NCI-H2029 treated with DMSO at 0.1 percent for 48 hours (cell line): ENCODE measurements around the gene CFAP74.
A peak's percentile ranks its signal among the peaks of the same experiment; 100 is the strongest.

Experiments
- DNase-seq: peaks from one replicate; lab custom pipeline; 2025; lab: John Stamatoyannopoulos, UW

CFAP74 gene

DNA sequence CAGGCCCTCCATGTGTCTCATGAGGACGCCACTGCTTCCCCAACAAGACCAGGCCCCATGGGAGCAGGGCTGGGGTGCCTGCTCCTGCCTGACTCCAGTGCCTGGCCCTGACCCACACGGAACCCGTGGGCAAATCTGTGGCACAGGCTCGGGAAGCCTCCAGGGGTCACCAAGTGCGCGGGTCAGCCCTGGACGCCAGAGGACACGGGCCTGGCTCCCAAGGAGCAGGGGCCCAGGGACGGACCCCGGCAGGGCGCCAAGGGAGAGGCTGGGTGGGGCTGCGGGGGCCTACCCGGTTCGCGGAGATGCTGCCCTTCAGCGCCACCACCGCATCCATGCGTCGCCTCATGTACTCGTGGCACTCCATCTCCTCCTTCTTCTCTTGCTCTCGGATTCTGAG, 31.9 kb downstream of the CFAP74 start:
- DNase-seq, result no peak

DNA sequence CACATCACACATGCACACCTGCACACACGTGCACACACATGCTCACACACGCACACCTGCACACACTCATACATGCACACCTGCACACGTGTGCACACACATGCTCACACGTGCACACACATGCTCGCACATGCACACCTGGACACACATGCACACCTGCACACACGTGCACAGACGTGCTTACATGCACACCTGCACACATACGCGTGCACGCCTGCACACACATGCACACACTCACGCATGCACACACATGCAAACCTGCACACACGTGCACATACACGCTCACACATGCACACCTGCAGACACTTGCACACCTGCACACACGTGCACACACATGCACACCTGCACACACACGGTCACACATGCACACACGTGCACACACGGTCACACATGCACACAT, 32.6 kb downstream of the CFAP74 start:
- no peak for DNase-seq

DNA sequence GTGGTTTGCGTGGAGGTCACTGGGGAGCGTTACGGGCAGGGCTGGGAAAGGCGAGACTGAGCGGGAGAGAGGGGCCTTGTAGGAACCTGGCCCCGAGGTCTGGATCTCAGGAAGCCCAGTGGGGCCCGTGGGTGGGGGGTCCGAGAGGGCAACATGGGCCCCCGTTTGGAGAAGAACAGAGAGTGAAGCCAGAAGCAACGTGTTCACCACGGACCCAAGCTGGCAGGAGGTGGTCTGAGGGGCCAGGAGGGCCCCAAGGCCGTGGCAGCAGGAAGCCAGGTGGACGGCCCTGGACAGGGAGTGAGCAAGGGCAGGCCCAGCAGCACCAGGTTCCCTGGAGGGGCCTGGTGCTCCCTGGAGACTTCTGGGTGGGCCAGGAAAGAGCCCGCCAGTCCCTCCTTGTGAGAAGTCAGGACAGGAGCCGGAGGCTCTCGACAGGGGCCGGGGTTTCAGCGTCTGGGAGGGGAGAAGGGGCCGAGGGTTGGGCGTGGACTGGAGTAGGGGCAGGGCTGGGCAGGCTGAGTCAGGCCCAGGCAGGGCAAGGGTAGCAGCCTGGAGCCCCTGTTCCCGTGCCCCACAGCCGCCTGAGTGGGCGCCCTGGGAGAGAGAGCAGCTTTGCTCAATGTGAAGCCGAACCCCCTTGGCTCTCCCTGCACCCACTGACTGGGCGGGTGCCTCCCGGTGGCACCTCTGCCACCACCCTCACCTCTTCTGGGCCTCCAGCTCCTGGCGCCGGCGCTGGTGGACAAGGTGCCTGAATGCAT, 33.5 kb downstream of the CFAP74 start:
- no peak for DNase-seq

DNA sequence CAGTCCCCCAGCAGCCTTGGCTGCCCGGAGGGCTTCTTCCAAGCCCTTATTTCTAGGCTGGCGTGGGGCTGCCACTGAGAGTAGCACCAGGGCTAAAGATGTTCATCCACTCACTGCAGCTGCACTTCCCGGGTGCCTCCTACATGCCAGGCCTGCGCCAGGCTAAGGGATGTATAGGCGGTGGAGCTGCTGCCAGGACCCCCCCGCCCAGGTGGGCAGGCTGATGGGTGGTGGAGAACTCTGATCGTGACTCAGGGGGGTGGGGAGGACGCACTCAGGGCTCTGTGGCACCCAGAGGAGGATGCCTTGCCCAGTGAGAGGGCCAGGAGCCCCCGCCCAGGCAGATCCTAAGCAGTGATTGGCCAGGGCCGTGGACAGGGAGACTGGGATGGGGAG, 34.1 kb downstream of the CFAP74 start:
- no peak for DNase-seq

DNA sequence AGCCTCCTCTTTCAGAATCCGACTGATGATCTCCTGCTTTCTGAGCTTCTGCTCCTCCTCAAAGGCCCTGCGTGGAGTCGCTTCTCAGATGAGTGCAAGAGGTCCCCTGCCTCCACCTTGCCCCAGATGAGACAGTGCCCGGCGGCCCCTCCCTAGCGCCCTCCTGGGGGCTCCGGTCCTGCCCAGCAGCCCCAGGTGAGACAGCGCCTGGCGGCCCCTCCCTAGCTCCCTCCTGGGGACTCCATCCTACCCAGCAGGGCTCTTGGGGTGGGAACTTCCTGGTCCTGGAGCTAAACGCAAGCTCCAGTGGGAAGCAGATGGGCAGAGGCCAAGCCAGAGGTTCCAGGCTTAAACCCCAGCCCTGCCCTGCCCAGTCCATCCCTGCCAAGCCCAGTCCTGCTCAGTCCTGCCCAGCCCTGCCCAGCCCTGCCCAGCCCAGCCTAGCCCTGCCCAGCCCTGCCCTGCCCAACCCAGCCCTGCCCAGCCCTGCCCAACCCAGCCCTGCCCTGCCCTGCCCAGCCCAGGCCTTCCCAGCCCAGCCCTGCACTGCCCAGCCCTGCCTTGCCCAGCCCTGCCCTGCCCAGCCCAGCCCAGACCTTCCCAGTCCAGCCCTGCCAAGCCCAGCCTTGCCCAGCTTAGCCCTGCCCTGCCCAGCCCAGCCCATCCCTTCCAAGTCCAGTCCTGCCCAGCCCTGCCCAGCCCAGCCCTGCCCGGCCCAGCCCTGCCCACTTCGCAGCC, 34.6 kb downstream of the CFAP74 start:
- DNase-seq, result no peak

DNA sequence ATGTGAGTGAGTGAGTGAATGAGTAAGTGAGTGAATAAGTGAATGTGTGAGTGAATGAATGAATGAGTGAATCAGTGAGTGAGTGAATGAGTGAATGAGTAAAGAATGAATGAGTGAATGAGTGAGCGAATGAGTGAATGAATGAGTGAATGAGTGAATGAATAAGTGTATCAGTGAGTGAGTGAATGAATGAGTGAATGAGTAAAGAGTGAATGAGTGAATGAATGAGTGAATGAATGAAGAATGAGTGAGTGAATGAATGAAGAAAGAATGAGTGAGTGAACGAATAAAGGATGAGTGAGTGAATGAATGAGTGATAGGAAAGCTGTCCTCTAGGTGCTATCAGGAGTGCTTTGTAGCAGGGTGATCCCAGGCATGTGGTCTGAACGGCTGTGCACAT, 35.7 kb downstream of the CFAP74 start:
- DNase-seq, result no peak

DNA sequence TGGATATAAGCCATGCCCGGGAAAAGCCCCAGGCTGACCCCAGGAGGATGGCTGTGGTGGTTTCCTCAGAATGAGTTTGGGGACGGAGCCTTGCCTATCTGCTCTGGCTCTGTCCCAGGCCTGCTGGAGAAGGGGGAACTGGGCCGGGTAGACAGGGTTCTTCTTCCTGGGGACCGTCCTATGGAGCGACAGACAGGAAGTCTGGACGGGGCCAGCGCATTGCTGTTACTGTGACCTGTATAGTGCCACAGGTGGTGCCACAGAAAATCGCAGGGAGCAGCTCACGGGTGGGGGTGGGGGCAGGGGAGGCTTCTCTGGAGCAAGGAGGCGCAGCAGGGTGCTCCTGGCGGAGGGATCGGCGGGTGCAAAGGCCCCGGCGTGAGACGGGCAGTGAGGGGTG, 36.4 kb downstream of the CFAP74 start:
- no peak for DNase-seq

DNA sequence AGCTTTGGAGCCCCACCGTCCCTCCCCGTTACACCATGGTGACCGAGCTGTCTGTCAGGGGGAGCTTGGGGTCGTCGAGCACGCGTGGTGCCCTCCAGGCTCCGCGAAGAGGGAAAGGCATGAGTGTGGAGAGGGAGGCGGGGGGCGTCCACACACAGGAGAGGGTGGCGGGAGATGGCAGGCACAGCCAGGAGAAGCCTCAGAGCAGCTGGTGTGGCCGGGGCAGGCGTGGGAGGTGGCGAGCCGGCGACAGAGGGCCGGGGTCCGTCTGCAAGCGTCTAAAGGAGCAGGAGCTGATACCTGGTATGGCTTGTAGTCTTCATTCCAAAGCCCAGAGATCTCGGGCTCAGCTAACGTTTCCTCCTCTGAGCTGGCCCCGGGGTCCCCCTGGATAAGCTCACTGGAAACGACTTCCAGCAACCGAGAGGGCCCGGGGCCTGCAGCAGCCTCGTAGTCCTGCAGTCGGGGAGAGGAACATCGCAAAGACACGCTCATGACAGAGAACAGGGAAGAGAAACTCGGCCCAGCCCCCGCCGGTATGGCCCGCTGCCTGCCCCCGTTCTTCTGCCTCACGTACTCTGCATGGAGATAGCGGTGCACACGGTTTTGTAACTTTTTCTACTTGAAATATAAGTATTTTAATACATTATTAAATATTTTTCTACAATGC, 37.4 kb downstream of the CFAP74 start:
- no peak for DNase-seq

DNA sequence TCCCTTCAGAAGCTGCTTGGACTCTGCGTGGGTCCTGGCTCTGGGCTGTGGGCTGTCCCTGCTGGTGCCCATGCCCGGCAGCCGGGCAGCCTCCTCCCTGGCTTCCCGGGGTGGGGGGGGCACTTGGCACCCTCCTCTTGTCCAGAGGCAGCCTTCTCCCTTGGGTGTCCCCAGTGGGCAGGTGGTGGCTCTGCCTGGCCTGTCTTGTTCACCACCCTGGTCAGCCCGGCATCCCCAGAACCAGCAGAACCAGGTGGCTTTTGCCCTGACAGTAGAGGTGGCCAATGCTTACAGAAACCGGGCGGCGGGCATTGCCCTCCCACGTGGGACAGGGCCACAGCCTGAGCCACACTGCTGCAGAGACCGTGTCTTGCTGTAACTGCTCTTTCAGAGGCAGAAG, 38.0 kb downstream of the CFAP74 start:
- no peak for DNase-seq

DNA sequence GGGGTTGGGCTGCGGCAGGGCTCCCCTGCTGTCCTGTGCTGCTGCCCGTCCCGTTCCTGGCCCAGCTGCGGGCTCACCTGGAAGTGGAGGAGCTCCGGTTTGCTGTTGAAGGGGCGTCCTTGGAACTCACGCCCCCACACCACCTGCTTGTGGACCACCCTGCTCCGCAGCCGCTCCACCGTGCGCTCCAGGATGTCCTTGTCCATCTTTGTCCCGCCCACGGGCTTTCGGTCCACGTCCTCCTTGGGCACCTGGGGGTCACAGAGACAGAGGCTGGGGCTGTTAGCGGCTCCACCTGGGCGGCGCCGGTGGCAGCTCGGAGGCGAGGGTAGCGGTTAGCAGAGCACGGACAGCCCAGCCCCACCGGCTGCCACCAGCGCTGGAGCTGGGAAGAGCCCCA, 38.8 kb downstream of the CFAP74 start:
- no peak for DNase-seq

DNA sequence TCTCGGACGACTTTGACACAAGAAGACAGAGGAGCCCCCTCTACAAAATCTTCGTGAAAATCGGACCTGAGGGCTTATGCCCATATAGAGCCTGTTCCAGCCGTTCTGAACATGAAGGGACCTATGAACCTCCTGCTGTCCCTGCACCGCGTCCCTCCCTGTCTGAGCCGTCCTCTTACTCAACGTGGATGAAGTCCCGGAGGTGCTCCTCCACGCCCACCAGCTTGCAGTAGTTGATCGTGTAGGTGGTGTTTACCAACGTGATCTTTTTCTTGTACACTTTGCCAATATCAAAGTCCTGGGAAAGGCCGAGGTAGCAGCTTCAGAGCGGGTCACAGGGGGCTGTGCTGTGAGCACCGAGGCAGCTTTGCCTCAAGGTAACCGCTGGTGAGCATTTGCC, 40.0 kb downstream of the CFAP74 start:
- DNase-seq, result no peak

DNA sequence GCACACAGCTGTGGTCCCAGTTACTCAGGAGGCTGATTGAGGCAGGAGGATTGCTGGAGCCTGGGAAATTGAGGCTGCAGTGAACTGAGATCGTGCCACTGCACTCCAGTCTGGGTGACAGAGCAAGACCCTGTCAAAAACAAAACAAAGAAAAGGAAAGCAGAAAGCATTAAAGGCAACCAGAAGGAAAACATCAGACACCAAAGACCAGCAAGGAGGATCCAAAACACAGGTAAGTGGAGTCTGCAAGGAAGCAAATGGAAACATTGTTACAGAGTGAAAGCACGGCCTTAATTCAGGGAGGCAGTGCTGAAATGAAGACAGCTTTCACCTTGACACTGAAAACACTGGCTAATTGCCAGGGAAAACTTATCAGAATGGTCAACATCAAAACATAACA, 40.8 kb downstream of the CFAP74 start:
- DNase-seq, result no peak

DNA sequence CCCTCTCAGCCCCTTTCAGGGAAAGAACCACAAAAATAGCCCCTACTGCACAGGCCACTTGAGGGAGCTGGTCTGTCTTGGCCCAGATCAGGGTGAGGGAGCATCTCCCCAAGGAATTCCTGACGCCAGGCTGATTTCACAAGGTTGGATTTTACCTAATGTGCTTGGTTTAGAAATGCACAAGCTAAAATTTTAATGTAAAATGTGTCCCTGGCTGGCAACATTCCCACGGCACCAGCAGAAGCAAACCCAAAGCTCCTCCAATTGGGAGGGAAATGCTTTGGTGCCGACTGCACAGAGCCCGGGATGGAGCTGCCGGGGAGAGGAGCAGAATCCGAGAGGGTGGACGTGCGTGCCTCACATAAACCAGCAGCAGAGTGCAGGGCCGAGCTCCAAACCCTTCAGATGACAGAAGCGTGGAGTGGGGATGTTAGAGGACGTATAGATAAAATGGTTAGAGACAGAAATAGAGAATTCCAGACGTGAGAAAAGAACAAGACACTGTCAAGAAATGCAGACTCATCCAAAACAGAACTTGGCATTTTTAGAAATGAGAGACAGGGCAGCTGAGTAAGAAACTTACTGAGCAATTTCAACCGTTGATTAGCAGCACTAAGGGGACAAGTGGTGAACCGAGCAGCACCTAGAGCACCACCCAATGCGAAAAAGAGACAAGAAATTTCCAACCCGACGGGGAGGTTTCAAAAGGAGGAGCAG, 42.9 kb downstream of the CFAP74 start:
- DNase-seq, result no peak

DNA sequence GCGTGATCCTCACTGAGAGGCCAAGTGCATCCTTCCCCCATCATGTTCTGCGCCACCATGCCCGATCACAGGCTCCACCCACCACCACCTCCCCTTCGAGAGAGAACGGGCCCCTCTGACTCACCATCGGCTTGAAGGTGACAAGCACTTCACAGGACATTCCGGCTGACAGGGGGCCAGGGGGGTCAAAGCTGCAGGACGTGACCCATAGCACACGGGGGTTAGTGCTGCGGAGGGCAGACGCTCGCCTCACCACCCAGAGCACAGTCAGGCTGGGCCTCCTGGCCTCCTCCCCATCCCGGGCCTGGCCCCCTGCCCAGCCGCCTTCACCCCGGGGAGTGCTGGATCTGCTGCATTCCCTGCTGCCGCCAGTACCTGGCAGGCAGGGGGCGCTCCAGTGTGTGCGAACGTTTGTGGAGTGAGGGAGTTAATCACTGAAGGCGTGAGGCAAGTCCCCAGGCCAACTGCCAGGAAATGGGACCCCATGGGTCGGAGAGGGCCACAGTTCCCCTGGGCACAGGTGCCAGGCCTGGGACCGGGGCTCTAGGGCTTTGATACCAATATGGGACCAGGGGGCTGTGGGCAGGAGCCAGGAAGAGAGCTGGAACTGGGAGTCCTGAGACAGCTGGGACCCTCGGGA, 43.6 kb downstream of the CFAP74 start:
- DNase-seq, result peak; percentile 14

DNA sequence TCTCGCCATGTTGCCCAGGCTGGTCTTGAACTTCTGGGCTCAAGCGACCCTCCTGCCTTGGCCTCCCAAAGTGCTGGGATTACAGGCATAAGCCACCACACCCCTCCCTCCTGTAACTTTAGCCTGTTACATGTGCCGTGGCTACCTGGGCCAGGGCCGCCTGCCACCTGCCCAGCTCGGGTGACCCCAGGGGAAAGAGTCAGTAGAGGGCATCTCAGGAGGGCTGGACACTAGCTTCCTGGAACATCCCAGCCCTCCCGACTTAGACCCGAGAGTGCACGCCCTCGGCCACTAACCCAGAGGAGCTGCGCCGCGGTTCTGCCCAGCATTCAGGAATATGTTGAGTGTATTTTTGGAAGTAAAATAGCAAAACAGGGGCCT, 44.1 kb downstream of the CFAP74 start:
- DNase-seq, result no peak

DNA sequence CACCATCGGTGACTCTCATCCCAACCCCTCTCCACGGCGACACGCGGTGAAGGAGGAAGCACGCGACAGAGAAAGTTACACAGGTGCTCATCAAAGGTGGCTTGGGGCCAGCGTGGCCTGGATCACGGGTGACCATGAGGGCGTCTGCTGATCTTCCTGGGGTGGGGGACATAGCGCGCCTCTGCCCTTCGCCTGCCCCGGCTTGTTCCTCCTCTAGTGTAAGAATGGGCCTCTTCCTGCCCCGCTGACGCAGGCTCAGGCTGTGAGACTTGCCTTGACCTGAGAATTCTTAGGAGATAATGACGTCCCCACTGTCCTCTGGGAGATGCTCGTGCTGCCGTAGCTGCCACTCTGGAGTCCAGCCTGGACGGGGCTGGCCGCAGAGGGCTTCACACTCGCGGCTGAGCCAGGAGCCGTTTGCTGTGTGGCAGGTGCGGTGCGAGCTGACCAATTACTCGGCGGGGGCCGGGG, 45.5 kb downstream of the CFAP74 start:
- DNase-seq, result no peak

DNA sequence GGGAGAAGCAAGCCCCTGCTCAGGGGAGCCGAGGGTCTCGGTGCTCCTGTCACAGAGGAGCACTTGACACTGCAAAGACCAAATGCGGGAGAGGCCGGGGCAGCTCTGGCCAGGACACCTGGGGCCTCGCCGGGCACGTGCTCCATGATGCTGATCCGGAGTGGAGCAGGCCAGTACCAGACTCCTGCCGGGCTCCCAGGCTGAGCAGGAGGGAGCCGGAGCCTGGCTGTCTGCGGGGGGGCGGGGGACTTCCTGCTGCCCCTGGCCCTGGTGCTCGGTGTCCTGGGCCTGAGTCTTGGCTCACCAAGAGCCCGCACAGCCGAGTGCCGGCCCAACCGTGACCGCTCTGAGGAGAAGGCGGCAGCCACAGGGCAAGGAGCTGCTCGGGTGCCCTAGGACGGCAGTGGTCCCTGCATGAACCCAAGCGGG, 46.0 kb downstream of the CFAP74 start:
- no peak for DNase-seq

DNA sequence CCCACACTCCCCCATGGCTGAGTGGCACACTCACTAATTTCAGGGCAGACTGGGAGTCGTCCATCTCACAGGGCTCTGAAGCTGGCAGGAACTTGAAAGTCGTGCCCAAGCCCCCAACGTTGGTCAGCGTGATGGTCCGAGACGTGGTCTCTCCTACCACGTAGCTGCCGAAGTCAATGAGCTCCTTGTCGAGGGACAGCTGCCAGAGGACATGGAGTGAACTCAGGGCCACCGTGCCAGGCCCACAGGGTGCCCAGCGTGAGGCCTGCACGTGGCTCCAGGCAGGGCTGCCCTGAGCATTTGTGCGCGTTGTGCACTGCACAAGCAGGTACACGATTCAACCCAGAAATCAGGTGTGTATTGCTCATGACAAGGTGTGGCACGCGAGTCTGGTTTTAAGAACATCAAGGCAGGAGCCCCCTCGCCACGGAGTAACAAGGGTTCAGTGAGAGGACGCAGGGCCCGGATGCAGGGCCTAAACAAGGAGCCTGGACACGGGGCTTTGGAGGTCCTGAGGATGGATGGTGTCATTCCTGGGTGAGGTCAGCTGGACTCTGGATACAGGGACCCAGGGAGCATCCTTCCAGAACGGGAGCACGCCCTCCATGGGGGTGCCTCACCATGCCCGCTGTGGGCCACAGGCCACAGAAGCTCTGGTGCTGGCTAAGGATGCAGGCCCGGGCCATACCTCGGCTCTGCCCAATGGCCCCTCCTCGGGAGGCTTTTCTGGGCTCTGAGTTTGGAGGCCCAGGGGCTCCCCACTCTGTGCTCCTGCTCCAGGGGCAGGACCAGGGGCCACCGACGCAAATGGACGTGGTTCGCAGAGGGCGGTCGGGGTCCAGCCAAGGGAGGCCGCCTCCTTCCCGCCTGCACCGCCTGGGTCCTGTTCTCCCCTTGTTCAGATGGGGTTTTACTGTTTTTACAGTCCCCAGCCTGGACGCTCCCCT, 46.7 kb downstream of the CFAP74 start:
- no peak for DNase-seq

DNA sequence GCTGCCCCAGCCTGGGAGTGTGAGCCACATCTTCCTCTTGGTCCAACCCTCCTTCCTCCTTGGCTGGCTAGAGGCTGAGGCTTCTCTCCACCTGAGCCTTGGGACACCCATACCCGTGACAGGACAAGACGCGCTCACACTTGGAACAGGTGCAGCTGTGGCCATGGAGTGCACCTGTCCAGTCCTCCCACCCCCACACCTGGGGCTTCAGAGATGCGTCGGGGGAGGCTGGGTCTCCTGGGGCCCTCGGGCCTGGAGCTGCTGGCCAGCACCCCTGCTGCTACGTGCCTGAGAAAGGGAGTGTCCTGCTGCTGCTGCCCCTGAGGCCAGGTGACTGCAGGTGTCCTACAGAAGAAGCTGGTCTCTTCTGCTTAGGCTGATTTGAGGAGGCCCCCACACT, 47.5 kb downstream of the CFAP74 start:
- DNase-seq, result no peak

DNA sequence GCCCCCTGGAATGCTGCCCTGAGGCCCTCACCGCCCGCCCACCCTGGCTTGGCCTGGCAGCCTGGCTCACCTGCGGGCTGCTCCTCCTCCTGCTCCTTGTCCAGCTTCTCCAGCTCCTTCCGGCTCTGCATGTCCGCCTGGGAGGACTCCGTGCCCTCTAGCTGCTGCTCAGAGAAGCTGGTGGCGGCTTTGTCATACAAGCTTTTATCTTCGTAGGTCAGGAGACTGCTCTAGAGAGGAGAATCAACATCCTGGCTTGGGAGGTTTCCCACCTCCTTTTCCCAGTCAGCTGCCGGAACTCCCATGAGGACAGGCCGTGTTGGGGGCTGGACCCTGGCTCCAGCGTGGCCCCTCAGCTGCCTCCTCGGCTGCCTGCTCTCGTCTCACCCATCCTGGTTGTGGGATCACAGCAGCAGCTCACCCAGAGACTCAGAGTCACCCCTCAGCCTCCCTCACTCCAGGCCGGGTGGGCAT, 47.9 kb downstream of the CFAP74 start:
- no peak for DNase-seq
